HG03103 (cell line): ENCODE results near the gene DGKE.
A peak's percentile ranks its signal among the peaks of the same experiment; 100 is the strongest.

Source experiments
- ATAC-seq: cut with Tn5 transposase; IDR thresholded peaks from one replicate; pipeline ENCODE4 v1.9.1; 2021; ENCODE audit warnings: low read depth; ENCODE audit not compliant: unreplicated experiment

DGKE gene

GRCh38 chr17:56833809-56834379, at the start of gene DGKE, which contains the start of gene C17orf67:
DGKE (plus strand) TSS chr17:56834151; CDS start chr17:56834796, 645 bp downstream.
C17orf67 (minus strand) TSS chr17:56833920; CDS start chr17:56815810, 18,110 bp downstream.
- ATAC-seq = peak; percentile 62

- ATAC-seq = no peak
Measured at GRCh38 chr17:56785405-56785804, 48.5 kb upstream of the DGKE start.

- ATAC-seq = no peak
Measured at GRCh38 chr17:56785997-56786680, 47.8 kb upstream of the DGKE start.

- peak; percentile 77 for ATAC-seq
Measured at GRCh38 chr17:56786989-56787482, 46.9 kb upstream of the DGKE start.

GRCh38 chr17:56792267-56792666, 41.7 kb upstream of the DGKE start:
- ATAC-seq = no peak

GRCh38 chr17:56793531-56793930, 40.4 kb upstream of the DGKE start:
- no peak for ATAC-seq

GRCh38 chr17:56793957-56794356, 40.0 kb upstream of the DGKE start:
- ATAC-seq = no peak

- ATAC-seq = no peak
Measured at GRCh38 chr17:56795221-56795865, 38.6 kb upstream of the DGKE start.

- ATAC-seq = no peak
Measured at GRCh38 chr17:56796536-56796935, 37.4 kb upstream of the DGKE start.

- no peak for ATAC-seq
Measured at GRCh38 chr17:56798916-56799315, 35.0 kb upstream of the DGKE start.

GRCh38 chr17:56801459-56802178, 32.3 kb upstream of the DGKE start:
- ATAC-seq = no peak

- no peak for ATAC-seq
Measured at GRCh38 chr17:56803071-56803470, 30.9 kb upstream of the DGKE start.

- ATAC-seq = no peak
Measured at GRCh38 chr17:56804454-56804853, 29.5 kb upstream of the DGKE start.

GRCh38 chr17:56806949-56807348, 27.0 kb upstream of the DGKE start:
- no peak for ATAC-seq

- no peak for ATAC-seq
Measured at GRCh38 chr17:56807723-56808122, 26.2 kb upstream of the DGKE start.

- no peak for ATAC-seq
Measured at GRCh38 chr17:56808503-56808902, 25.4 kb upstream of the DGKE start.

- no peak for ATAC-seq
Measured at GRCh38 chr17:56809106-56809819, 24.7 kb upstream of the DGKE start.

GRCh38 chr17:56809820-56810179, 24.2 kb upstream of the DGKE start:
- ATAC-seq = no peak

GRCh38 chr17:56810343-56810742, 23.6 kb upstream of the DGKE start:
- ATAC-seq = no peak
